GM19395 (cell line): Measurements from ENCODE around the gene MT1H.

Experiments
- ATAC-seq: cut with Tn5 transposase; IDR thresholded peaks from one replicate; pipeline ENCODE4 v1.9.1; 2021; ENCODE audit warnings: mild to moderate bottlenecking, moderate library complexity; ENCODE audit not compliant: unreplicated experiment

MT1H gene

GRCh38 chr16:56636616-56637413 lies 32.8 kb upstream of the MT1H start:
- no peak for ATAC-seq

DNA sequence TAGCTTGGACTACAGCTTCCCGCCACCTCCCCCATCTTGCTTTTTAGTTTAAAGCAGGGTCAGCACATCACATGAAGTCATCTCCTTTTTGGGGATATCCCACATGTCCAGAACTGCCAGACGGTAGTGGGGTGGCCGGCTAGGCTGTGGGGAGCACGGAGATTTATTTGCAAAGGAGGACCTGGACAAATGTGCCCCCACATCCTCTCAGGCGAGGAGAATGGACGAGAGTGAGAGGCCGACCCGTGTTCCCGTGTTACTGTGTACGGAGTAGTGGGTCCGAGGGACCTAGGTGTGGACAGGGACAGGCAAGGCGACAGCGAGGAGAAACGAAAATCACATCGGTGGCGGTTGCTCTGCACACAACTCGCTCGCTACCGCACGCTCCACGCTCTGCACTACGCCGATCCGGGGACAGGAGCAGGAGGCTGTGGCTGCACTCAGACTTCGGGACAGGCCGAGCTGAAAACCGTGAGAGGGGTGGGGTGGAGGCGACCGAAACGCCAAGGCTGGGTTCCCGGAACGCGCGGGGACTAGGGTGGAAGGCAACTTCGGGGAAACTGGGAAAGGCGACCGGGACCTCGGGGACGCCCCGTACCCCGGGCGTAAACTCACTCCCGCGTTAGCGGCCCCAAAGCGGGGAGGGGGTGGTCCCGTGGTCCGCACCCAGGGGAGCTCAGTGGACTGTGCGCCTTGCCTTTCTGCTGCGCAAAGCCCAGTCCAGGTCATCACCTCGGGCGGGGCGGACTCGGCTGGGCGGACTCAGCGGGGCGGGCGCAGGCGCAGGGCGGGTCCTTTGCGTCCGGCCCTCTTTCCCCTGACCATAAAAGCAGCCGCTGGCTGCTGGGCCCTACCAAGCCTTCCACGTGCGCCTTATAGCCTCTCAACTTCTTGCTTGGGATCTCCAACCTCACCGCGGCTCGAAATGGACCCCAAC lies 31.5 kb upstream of the MT1H start, which contains the start of gene MT1A:
MT1A (plus strand) TSS at position 853 of the 937 bp plus-strand sequence; CDS start at position 926, 73 bp downstream.
- no peak for ATAC-seq

- ATAC-seq: no peak
These were observed 30.6 kb upstream of the MT1H start for GRCh38 chr16:56639045-56639444.

- ATAC-seq: no peak
These were observed 29.5 kb upstream of the MT1H start for GRCh38 chr16:56640076-56640475.

DNA sequence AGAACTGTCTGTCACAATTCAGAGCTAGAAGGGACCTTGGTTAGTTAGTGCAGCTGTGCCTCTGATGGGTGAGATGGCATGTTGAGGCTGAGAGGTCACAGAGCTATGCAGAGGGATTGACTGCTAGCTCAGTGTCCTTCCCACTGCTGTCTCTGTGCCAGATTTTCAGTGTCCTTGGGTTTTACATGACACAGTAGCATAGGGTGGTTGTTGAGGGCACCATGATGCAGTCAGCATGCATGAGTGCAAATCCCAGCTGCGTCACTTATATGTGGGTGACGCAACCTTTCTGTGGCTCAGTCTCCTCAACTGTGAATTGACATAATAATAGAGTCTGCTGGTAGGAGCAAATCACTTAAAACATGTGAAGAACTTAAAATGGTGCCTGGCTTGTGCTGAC lies 28.4 kb upstream of the MT1H start:
- no peak for ATAC-seq

- no peak for ATAC-seq
These were observed 26.4 kb upstream of the MT1H start for GRCh38 chr16:56643080-56643778.

DNA sequence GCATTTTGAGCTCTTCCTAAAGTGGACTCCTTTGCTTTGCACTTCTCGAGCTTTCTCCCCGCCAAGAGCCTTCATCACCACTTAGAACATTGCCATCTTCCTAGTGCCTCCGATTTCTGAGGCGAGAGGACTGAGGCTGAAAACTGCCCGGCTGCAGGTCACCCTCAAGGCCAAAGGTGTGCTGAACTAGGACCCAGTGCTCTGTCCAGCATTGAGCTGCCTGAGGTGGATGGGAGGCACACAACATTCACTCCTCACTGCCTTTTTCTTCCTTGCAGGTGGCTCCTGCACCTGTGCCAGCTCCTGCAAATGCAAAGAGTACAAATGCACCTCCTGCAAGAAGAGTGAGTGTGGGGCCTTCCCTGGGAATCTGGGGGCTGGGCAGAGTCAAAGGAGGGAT lies 25.8 kb upstream of the MT1H start:
- ATAC-seq: no peak

- ATAC-seq: no peak
These were observed 24.3 kb upstream of the MT1H start for GRCh38 chr16:56645311-56645710.

- ATAC-seq: no peak
These were observed 23.8 kb upstream of the MT1H start for GRCh38 chr16:56645838-56646237.

GRCh38 chr16:56647641-56648431 lies 21.8 kb upstream of the MT1H start:
- no peak for ATAC-seq

DNA sequence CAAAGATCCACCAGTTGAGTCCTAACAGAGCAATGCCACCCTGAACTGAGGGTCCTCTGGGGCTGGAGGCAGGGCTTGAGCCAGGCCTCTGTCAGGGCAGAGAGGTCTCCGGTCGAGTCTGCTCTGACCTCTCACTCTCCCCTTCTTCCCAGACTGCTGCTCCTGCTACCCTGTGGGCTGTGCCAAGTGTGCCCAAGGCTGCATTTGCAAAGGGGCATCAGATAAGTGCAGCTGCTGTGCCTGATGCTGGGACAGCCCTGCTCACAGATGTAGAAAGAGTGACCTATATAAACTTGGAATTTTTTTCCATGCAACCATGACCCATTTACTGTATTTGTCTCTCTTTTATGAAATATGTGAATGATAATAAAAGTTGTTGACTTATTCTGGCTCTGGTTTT lies 20.3 kb upstream of the MT1H start:
- no peak for ATAC-seq

DNA sequence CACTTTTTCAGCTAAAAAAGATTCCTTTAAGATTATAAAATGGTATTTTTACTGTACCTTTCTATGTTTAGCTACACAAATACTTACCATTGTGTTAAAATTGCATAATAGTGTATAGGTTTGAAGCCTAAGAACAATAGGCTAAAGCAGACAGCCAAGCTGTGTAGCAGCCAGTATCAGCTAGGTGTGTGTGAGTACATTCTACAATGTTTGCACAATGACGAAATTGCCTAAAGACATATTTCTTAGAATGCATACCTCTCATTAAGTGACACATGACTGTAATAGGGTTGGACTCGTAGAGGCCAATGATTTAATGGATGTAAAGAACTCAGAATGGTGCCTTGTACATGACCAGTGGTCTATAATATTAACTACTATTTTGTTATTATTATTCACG lies 19.8 kb upstream of the MT1H start:
- ATAC-seq: no peak

- no peak for ATAC-seq
These were observed 18.0 kb upstream of the MT1H start, which contains the start of gene MT1B for GRCh38 chr16:56651586-56651985. Gene MT1B, plus strand, starts transcription at chr16:56651886. Its CDS starts 68 bp downstream, at chr16:56651954.

DNA sequence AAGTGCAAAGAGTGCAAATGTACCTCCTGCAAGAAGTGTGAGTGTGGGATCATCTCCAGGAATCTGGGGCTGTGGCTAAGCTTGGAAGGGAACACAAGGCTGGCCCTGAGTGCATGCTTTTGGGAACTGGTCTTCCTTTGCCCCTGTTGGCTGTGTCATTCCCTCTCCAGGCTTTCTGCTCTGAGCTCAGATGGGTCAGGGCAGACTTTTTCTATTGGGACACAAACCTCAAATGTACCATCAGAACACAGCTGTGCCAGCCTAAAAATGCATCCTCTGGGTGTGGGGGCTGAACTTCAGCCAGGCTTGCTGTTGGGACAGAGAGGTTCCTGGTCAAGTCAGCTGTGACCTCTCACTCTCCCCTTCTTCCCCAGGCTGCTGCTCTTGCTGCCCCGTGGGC lies 17.0 kb upstream of the MT1H start:
- ATAC-seq: no peak

GRCh38 chr16:56653218-56653617 lies 16.4 kb upstream of the MT1H start:
- ATAC-seq: no peak

GRCh38 chr16:56657555-56658326 lies 11.9 kb upstream of the MT1H start, which contains the start of gene MT1F:
Gene MT1F, plus strand, starts transcription at chr16:56657959. Its CDS starts 100 bp downstream, at chr16:56658059.
- ATAC-seq: no peak

- no peak for ATAC-seq
These were observed 11.2 kb upstream of the MT1H start for GRCh38 chr16:56658327-56658875.

DNA sequence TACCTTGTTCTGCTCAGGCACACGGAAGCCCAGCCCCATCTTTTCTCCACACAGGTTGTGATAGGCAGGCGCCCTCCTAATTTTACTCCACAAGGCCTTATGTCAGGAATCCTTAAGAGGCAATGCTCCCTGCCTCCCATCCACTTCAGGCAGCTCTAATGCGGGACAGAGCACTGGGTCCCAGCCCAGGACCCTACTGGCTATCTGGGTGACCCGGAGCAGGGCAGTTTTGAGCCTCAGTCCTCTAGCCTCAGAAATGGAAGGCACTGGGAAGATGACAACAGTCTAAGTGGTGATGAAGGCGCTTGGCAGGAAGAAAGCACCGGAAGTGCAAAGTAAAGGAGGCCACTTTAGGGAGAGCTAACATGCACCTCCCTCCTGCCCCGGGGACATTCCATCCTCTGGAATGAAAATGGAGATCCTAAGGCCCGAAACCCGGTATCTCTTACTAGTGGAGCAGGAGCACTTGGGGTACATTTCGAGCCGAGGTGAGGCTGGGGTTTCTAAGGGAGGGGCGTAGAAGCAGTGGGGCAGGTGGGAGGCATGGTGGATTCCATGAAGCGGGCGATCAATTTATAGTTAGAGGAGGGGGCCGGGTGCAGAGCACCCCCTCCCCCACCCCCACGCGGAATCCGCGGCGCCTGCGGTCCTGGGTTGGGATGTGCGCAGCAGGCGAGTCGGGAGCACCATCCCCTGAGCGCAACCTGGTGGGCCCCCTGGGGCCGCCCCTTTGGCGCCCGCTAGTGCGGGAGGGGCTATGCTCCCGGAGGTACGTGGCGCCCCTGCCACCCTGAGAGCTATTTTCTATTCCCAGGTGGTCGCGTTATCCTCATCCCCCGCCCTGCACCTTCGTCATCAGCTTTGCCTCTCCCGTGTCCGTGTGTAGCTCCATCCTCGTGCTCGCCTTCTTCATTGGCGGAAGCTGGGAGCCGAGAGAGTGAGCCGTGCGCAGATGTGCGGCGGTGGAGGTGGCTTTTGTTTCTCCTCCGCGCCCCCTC lies 7.0 kb upstream of the MT1H start:
- ATAC-seq: no peak
